ENCODE results near the gene TNRC6A.

DNA sequence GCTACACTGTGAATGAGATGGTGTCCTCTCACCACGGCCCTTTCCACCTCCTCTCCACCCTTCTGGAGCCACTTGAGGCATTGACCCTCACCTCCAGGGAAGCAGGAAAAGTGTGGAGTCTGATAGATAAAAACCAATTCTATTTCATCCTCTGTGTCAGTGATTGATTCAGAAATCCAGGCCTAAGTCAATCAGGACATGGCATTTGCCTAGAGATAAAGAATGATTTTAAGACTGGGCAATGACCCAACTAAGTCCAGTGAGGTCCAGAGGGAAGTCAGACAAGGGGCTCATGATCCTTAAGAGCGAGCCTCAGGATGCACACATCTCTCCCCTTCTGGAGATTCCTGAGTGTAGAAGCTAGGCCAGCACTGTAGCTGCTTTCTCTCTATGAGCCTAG, 41.1 kb upstream of the TNRC6A start:
- no peak for TF ChIP-seq MXI1 (IDR thresholded peaks at IDR 0.05; ENCODE audit: borderline replicate concordance, low read depth, low read length)
- TF ChIP-seq, protein P1, sequence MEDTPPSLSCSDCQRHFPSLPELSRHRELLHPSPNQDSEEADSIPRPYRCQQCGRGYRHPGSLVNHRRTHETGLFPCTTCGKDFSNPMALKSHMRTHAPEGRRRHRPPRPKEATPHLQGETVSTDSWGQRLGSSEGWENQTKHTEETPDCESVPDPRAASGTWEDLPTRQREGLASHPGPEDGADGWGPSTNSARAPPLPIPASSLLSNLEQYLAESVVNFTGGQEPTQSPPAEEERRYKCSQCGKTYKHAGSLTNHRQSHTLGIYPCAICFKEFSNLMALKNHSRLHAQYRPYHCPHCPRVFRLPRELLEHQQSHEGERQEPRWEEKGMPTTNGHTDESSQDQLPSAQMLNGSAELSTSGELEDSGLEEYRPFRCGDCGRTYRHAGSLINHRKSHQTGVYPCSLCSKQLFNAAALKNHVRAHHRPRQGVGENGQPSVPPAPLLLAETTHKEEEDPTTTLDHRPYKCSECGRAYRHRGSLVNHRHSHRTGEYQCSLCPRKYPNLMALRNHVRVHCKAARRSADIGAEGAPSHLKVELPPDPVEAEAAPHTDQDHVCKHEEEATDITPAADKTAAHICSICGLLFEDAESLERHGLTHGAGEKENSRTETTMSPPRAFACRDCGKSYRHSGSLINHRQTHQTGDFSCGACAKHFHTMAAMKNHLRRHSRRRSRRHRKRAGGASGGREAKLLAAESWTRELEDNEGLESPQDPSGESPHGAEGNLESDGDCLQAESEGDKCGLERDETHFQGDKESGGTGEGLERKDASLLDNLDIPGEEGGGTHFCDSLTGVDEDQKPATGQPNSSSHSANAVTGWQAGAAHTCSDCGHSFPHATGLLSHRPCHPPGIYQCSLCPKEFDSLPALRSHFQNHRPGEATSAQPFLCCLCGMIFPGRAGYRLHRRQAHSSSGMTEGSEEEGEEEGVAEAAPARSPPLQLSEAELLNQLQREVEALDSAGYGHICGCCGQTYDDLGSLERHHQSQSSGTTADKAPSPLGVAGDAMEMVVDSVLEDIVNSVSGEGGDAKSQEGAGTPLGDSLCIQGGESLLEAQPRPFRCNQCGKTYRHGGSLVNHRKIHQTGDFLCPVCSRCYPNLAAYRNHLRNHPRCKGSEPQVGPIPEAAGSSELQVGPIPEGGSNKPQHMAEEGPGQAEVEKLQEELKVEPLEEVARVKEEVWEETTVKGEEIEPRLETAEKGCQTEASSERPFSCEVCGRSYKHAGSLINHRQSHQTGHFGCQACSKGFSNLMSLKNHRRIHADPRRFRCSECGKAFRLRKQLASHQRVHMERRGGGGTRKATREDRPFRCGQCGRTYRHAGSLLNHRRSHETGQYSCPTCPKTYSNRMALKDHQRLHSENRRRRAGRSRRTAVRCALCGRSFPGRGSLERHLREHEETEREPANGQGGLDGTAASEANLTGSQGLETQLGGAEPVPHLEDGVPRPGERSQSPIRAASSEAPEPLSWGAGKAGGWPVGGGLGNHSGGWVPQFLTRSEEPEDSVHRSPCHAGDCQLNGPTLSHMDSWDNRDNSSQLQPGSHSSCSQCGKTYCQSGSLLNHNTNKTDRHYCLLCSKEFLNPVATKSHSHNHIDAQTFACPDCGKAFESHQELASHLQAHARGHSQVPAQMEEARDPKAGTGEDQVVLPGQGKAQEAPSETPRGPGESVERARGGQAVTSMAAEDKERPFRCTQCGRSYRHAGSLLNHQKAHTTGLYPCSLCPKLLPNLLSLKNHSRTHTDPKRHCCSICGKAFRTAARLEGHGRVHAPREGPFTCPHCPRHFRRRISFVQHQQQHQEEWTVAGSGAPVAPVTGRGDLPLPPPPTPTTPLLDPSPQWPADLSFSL (CRISPR knock-in tag; IDR thresholded peaks at IDR 0.05): no peak
- TF ChIP-seq, protein P2, sequence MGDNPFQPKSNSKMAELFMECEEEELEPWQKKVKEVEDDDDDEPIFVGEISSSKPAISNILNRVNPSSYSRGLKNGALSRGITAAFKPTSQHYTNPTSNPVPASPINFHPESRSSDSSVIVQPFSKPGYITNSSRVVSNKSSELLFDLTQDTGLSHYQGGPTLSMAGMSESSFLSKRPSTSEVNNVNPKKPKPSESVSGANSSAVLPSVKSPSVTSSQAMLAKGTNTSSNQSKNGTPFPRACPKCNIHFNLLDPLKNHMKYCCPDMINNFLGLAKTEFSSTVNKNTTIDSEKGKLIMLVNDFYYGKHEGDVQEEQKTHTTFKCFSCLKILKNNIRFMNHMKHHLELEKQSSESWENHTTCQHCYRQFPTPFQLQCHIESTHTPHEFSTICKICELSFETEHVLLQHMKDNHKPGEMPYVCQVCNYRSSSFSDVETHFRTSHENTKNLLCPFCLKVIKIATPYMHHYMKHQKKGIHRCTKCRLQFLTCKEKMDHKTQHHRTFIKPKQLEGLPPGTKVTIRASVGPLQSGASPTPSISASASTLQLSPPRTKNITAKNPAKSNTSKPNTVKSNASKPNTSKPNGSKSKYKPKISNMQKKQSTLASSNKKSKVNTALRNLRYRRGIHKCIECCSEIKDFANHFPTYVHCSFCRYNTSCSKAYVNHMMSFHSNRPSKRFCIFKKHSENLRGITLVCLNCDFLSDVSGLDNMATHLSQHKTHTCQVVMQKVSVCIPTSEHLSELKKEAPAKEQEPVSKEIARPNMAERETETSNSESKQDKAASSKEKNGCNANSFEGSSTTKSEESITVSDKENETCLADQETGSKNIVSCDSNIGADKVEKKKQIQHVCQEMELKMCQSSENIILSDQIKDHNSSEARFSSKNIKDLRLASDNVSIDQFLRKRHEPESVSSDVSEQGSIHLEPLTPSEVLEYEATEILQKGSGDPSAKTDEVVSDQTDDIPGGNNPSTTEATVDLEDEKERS (CRISPR knock-in tag; IDR thresholded peaks at IDR 0.05): no peak
- TF ChIP-seq, protein P3, sequence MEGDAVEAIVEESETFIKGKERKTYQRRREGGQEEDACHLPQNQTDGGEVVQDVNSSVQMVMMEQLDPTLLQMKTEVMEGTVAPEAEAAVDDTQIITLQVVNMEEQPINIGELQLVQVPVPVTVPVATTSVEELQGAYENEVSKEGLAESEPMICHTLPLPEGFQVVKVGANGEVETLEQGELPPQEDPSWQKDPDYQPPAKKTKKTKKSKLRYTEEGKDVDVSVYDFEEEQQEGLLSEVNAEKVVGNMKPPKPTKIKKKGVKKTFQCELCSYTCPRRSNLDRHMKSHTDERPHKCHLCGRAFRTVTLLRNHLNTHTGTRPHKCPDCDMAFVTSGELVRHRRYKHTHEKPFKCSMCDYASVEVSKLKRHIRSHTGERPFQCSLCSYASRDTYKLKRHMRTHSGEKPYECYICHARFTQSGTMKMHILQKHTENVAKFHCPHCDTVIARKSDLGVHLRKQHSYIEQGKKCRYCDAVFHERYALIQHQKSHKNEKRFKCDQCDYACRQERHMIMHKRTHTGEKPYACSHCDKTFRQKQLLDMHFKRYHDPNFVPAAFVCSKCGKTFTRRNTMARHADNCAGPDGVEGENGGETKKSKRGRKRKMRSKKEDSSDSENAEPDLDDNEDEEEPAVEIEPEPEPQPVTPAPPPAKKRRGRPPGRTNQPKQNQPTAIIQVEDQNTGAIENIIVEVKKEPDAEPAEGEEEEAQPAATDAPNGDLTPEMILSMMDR (CRISPR knock-in tag; IDR thresholded peaks at IDR 0.05): no peak
- TF ChIP-seq, protein P4, sequence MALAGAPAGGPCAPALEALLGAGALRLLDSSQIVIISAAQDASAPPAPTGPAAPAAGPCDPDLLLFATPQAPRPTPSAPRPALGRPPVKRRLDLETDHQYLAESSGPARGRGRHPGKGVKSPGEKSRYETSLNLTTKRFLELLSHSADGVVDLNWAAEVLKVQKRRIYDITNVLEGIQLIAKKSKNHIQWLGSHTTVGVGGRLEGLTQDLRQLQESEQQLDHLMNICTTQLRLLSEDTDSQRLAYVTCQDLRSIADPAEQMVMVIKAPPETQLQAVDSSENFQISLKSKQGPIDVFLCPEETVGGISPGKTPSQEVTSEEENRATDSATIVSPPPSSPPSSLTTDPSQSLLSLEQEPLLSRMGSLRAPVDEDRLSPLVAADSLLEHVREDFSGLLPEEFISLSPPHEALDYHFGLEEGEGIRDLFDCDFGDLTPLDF (CRISPR knock-in tag; IDR thresholded peaks at IDR 0.05): no peak
- TF ChIP-seq POLR2A (IDR thresholded peaks at IDR 0.05; ENCODE audit: insufficient read depth in 1 of 2, low read depth in 2 of 2, low read length in 2 of 2): no peak
